ENCODE results near the gene NFX1. TPM values are rescaled to one million over a fixed set of nuclear protein-coding genes. Genes with fewer than 3 reads are reported as not detected.
"Not testable (repeated sequence)": the region's sequence is repeated elsewhere in the genome, so short reads cannot be mapped to it uniquely, and the experiment has no call there.

Gene NFX1
- total and polyA plus RNA-seq, 9 donors = 21.9 to 28.9 (median 24.7) TPM

DNA sequence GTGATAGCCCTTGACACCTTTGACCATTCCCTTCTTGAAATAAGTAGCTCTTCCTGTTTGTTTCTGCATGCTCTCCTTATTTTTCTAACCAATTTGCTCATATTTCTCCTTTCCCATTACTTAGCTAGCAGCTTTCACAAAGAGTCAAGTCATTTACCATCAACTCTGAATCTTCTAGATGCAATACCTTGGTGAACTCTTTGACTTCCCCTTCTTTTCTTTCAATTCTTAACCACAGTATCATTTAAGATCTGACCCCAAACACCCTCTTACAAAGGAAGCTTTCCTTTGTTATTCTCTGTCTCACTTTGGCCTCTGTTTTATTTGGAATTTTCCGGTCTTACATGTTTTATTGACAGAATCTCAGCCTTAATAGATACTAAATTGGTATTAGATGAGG lies 14.0 kb downstream of the NFX1 start:
- Histone ChIP-seq H3K4me1 (ENCODE audit: control insufficient read depth, insufficient read depth, low read length) (no peaks in the 10 kb centered on the region), H3K4me3 (ENCODE audit: low read length) (no peak overlapping the region), H3K36me3 (ENCODE audit: control insufficient read depth, insufficient read depth, low read length) (peaks cover 70% of the 10 kb centered on the region), H3K27ac (ENCODE audit: low read length) (no peak overlapping the region), H3K9me3 (replicated peaks; ENCODE audit: control insufficient read depth, low read depth, low read length) (no peaks in the 10 kb centered on the region), H3K27me3 (ENCODE audit: control insufficient read depth, insufficient read depth, low read length) (no peaks in the 10 kb centered on the region)
- no CpG with 5 or more reads among the region's 1 CpG for WGBS (ENCODE audit: insufficient coverage)
- no peak for DNase-seq

DNA sequence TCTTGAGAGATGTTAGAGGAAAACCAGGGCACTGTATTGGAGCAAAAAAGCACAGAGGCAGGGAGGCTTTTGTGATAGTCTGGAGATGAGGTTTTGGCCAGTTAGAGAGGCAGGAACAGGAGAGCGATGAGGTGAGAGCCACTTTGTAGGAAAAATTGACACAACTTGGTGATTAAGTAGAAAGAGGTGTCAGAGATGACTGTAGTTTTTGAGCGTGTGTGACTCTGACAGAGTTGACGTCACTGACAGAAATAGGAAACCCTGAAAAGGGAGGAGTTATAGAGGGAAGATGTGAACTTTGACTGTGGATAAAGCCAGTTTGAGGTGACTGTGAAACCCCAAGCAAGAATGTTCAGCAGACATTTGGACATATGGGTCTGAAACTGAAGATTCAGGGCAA lies 15.7 kb downstream of the NFX1 start:
- Histone ChIP-seq H3K27ac (ENCODE audit: low read length) (no peak overlapping the region), H3K9me3 (replicated peaks; ENCODE audit: control insufficient read depth, low read depth, low read length) (no peaks in the 10 kb centered on the region), H3K36me3 (ENCODE audit: control insufficient read depth, insufficient read depth, low read length) (peaks cover 75% of the 10 kb centered on the region), H3K27me3 (ENCODE audit: control insufficient read depth, insufficient read depth, low read length) (no peaks in the 10 kb centered on the region), H3K4me3 (ENCODE audit: low read length) (no peak overlapping the region), H3K4me1 (ENCODE audit: control insufficient read depth, insufficient read depth, low read length) (no peaks in the 10 kb centered on the region)
- WGBS (ENCODE audit: insufficient coverage) = 90% methylated on average over 3 of the region's 3 CpGs
- DNase-seq = no peak

DNA sequence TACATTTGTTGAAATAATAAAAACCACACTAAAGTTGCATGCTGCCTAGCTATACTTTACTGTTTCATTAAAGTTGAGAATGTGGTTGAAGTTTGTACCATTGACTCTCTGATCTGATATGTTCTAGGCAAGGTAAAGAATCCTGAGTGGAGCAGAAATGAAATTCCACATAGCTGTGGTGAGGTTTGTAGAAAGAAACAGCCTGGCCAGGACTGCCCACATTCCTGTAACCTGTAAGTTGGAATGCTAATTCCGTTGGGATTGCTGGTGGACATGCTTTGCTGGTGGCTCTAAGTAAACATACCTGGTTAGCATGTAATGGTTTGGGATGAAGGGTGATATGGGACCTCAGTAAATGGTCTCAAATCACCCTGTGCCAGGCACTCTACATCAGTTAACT lies 16.8 kb downstream of the NFX1 start:
- no peaks in the 10 kb centered on the region for H3K27me3 ChIP-seq (ENCODE audit: control insufficient read depth, insufficient read depth, low read length)
- H3K9me3 ChIP-seq (replicated peaks; ENCODE audit: control insufficient read depth, low read depth, low read length) = no peaks in the 10 kb centered on the region
- peaks cover 75% of the 10 kb centered on the region for H3K36me3 ChIP-seq (ENCODE audit: control insufficient read depth, insufficient read depth, low read length)
- no CpG with 5 or more reads among the region's 1 CpG for WGBS (ENCODE audit: insufficient coverage)
- no peak overlapping the region for H3K27ac ChIP-seq (ENCODE audit: low read length)
- no peak for DNase-seq
- no peaks in the 10 kb centered on the region for H3K4me1 ChIP-seq (ENCODE audit: control insufficient read depth, insufficient read depth, low read length)
- no peak overlapping the region for H3K4me3 ChIP-seq (ENCODE audit: low read length)

DNA sequence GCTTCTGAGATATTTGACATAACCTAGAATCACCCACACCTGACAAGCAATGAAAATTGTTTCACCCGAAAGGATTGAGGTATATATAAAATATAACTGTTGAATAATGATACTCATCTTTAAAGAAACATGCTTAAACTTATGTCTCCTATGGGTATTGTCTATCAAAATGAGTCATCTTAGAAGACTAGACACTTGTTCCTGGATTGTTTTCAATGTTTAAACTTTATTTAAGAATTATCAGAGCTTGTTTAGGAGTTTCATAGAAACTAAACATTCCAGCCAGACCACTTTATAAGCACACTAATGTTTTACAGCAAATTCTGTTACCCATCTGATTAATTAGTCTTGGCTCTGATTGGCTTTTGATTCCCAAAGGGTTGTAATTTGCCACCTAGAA lies 19.6 kb downstream of the NFX1 start:
- WGBS (ENCODE audit: insufficient coverage) = no CpG with 5 or more reads among the region's 1 CpG

DNA sequence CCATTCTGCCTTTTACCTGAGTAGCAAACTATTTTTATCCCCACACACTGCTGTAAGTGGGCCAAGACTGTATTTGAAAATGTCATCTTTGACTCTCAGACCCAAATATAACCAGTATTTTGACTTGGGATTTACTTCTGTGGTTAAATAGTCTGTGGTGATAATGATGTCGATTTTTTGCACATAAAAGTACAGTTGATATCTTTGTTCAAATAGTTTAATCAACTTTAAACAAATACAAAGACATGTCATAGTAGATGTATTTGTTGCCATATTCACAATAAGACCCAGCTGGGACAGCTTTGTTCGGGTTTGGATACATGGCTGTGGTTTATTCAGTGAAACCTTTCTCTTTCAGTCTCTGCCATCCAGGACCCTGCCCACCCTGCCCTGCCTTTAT lies 20.4 kb downstream of the NFX1 start:
- no peak for DNase-seq

More for the DNA sequence above, 19.6 kb downstream of the NFX1 start:
- peaks cover 78% of the 10 kb centered on the region for H3K36me3 ChIP-seq (ENCODE audit: control insufficient read depth, insufficient read depth, low read length)
- H3K4me1 ChIP-seq (ENCODE audit: control insufficient read depth, insufficient read depth, low read length) = no peaks in the 10 kb centered on the region
- no peaks in the 10 kb centered on the region for H3K9me3 ChIP-seq (replicated peaks; ENCODE audit: control insufficient read depth, low read depth, low read length)
- no peaks in the 10 kb centered on the region for H3K27me3 ChIP-seq (ENCODE audit: control insufficient read depth, insufficient read depth, low read length)
- H3K4me3 ChIP-seq (ENCODE audit: low read length) = no peak overlapping the region
- H3K27ac ChIP-seq (ENCODE audit: low read length) = no peak overlapping the region
- DNase-seq = no peak

DNA sequence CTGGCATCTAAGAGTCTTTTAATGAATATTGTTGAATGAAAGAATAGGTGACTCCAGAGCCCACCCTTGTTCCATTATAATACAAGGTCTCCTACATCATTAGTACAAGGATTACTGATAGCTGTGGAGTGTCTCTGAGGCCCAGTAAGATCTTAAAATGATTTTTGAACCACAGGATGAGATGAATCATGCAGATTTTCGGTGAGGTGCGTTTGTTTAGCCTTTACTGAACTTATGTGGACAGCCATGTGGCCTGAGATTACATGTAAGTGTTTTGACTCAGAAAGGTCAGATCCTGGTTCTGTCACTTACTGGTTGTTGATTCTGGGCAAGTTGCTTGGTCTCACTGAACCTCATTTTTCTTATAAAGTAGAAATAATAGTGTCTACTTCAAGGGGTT lies 21.6 kb downstream of the NFX1 start:
- 100% methylated on average over 1 of the region's 2 CpGs for WGBS (ENCODE audit: insufficient coverage)
- H3K4me1 ChIP-seq (ENCODE audit: control insufficient read depth, insufficient read depth, low read length) = no peaks in the 10 kb centered on the region
- DNase-seq = no peak

More for the DNA sequence above, 20.4 kb downstream of the NFX1 start:
- H3K4me1 ChIP-seq (ENCODE audit: control insufficient read depth, insufficient read depth, low read length) = no peaks in the 10 kb centered on the region
- H3K36me3 ChIP-seq (ENCODE audit: control insufficient read depth, insufficient read depth, low read length) = peaks cover 74% of the 10 kb centered on the region
- no peak overlapping the region for H3K27ac ChIP-seq (ENCODE audit: low read length)
- H3K9me3 ChIP-seq (replicated peaks; ENCODE audit: control insufficient read depth, low read depth, low read length) = no peaks in the 10 kb centered on the region
- no peak overlapping the region for H3K4me3 ChIP-seq (ENCODE audit: low read length)
- no CpG with 5 or more reads among the region's 2 CpGs for WGBS (ENCODE audit: insufficient coverage)
- no peaks in the 10 kb centered on the region for H3K27me3 ChIP-seq (ENCODE audit: control insufficient read depth, insufficient read depth, low read length)

DNA sequence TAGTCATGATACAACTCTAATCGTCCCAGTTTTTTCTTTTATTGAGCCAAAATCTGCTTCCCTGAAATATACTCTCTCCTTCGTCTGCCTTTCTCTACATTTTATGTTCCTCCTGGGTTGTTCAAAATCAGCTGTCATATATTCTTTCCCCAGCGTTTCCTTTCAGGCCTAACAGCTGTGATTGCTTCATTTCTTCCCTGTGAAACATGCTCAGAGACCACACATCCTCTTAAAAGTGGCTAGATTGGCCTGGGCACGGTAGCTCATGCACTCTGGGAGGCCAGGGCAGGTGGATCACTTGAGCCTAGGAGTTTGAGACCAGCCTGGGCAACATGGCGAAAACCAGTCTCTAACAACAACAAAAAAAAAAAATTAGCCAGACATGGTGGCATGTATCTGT lies 25.1 kb downstream of the NFX1 start:
- Histone ChIP-seq H3K27me3 (ENCODE audit: control insufficient read depth, insufficient read depth, low read length) (no peaks in the 10 kb centered on the region), H3K4me3 (ENCODE audit: low read length) (no peak overlapping the region), H3K4me1 (ENCODE audit: control insufficient read depth, insufficient read depth, low read length) (peaks cover 8% of the 10 kb centered on the region), H3K9me3 (replicated peaks; ENCODE audit: control insufficient read depth, low read depth, low read length) (no peaks in the 10 kb centered on the region), H3K27ac (ENCODE audit: low read length) (no peak overlapping the region), H3K36me3 (ENCODE audit: control insufficient read depth, insufficient read depth, low read length) (peaks cover 59% of the 10 kb centered on the region)
- 19% methylated on average over 2 of the region's 5 CpGs for WGBS (ENCODE audit: insufficient coverage)
- no peak for DNase-seq

More for the DNA sequence above, 21.6 kb downstream of the NFX1 start:
- no peak overlapping the region for H3K4me3 ChIP-seq (ENCODE audit: low read length)
- peaks cover 64% of the 10 kb centered on the region for H3K36me3 ChIP-seq (ENCODE audit: control insufficient read depth, insufficient read depth, low read length)
- no peaks in the 10 kb centered on the region for H3K9me3 ChIP-seq (replicated peaks; ENCODE audit: control insufficient read depth, low read depth, low read length)
- H3K27me3 ChIP-seq (ENCODE audit: control insufficient read depth, insufficient read depth, low read length) = no peaks in the 10 kb centered on the region
- no peak overlapping the region for H3K27ac ChIP-seq (ENCODE audit: low read length)

DNA sequence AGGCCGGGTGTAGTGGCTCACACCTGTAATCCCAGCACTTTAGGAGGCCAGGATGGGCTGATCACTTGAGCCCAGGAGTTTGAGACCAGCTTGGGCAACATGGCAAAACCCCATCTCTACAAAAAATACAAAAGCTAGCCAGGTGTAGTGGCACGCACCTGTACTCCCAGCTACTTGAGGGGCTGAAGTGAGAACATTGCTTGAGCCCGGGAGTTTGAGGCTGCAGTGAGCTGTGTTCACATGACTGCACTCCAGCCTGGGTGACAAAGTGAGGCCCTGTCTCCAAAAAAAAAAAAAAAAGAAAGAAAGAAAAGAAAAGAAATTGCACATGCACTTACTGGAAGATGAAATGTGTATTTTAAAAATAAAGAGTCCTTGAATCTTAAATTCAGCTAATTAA lies 26.8 kb downstream of the NFX1 start:
- H3K27ac ChIP-seq (ENCODE audit: low read length); H3K9me3 ChIP-seq (replicated peaks; ENCODE audit: control insufficient read depth, low read depth, low read length); DNase-seq; H3K4me3 ChIP-seq (ENCODE audit: low read length); H3K27me3 ChIP-seq (ENCODE audit: control insufficient read depth, insufficient read depth, low read length): not testable (repeated sequence)
- peaks cover 15% of the 10 kb centered on the region for H3K4me1 ChIP-seq (ENCODE audit: control insufficient read depth, insufficient read depth, low read length)
- 100% methylated on average over 2 of the region's 3 CpGs for WGBS (ENCODE audit: insufficient coverage)
- H3K36me3 ChIP-seq (ENCODE audit: control insufficient read depth, insufficient read depth, low read length) = peaks cover 61% of the 10 kb centered on the region

DNA sequence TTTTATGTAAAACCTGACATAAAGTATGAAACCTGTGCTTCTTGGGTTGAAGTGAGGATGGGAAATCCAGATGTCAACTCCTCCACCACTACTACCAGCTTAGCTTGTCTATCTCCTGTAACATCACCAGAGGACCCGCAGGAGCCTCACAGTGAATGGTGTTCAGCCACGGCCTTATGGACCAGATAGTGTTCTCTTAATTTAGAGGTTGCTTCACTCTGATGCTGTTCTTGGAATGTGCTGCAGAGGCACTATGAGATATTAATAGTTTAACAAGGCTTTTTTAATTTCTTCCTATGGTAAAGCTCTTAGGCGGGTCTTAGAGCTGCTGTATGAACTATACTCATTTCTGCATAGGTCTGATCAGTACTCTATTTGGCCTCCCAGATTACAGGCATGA lies 27.9 kb downstream of the NFX1 start:
- whole genome bisulfite sequencing (ENCODE audit: insufficient coverage) = 80% methylated on average over 1 of the region's 3 CpGs
- Histone ChIP-seq H3K27ac (ENCODE audit: low read length) (no peak overlapping the region), H3K9me3 (replicated peaks; ENCODE audit: control insufficient read depth, low read depth, low read length) (no peaks in the 10 kb centered on the region), H3K27me3 (ENCODE audit: control insufficient read depth, insufficient read depth, low read length) (no peaks in the 10 kb centered on the region), H3K4me3 (ENCODE audit: low read length) (no peak overlapping the region), H3K4me1 (ENCODE audit: control insufficient read depth, insufficient read depth, low read length) (peaks cover 15% of the 10 kb centered on the region), H3K36me3 (ENCODE audit: control insufficient read depth, insufficient read depth, low read length) (peaks cover 61% of the 10 kb centered on the region)
- DNase-seq = peak; percentile 17

DNA sequence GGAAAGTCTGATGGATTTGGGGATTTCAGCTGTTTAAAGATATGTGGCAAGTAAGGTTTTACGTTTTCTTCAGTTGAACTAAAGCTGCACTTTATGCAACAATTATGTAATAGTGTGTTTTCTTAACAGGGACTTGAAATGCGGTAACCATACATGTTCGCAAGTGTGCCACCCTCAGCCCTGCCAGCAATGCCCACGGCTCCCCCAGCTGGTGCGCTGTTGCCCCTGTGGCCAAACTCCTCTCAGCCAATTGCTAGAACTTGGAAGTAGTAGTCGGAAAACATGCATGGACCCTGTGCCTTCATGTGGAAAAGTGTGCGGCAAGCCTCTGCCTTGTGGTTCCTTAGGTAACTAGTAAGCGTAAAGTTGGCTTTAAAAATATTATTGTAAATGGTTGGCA lies 28.5 kb downstream of the NFX1 start:
- peaks cover 58% of the 10 kb centered on the region for H3K36me3 ChIP-seq (ENCODE audit: control insufficient read depth, insufficient read depth, low read length)
- 100% methylated on average over 1 of the region's 8 CpGs for WGBS (ENCODE audit: insufficient coverage)
- H3K4me3 ChIP-seq (ENCODE audit: low read length) = no peak overlapping the region
- H3K4me1 ChIP-seq (ENCODE audit: control insufficient read depth, insufficient read depth, low read length) = peaks cover 15% of the 10 kb centered on the region
- DNase-seq = no peak
- H3K27ac ChIP-seq (ENCODE audit: low read length) = no peak overlapping the region
- H3K9me3 ChIP-seq (replicated peaks; ENCODE audit: control insufficient read depth, low read depth, low read length) = no peaks in the 10 kb centered on the region
- H3K27me3 ChIP-seq (ENCODE audit: control insufficient read depth, insufficient read depth, low read length) = no peaks in the 10 kb centered on the region

DNA sequence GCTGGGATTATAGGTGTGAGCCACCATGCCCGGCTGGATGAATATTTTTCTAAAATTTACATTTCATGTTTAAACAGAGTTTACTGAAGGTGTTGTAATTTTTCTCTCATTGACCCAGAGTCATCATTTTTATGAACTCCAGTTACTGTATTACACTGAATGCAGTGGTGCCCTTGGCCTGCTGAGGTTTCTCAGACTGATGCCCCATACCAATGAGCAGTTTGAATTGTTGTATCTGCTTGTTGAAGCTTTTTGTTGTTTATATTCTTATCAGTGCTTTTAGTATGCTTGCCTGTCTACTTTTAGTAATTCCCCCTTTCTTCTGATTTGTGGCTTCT lies 29.9 kb downstream of the NFX1 start:
- Histone ChIP-seq H3K4me1 (ENCODE audit: control insufficient read depth, insufficient read depth, low read length) (peaks cover 15% of the 10 kb centered on the region), H3K4me3 (ENCODE audit: low read length) (no peak overlapping the region), H3K27ac (ENCODE audit: low read length) (peak overlapping the region; percentile 70), H3K36me3 (ENCODE audit: control insufficient read depth, insufficient read depth, low read length) (peaks cover 60% of the 10 kb centered on the region), H3K9me3 (replicated peaks; ENCODE audit: control insufficient read depth, low read depth, low read length) (no peaks in the 10 kb centered on the region), H3K27me3 (ENCODE audit: control insufficient read depth, insufficient read depth, low read length) (no peaks in the 10 kb centered on the region)
- WGBS (ENCODE audit: insufficient coverage) = no CpG with 5 or more reads among the region's 1 CpG
- DNase-seq = no peak

Measured in muscle of leg (tissue), 11 donors.